ENCODE measurements around the gene CISD3. TPM values are rescaled to one million over a fixed set of nuclear protein-coding genes. Genes with fewer than 3 reads are reported as not detected.

CISD3 gene
- total and polyA plus RNA-seq, 2 of the 8 experiments (the other 6 are each of a cell fraction or from before 2014, with no cell fraction given): 9.4 to 11.1 TPM

- H3K18ac ChIP-seq (ENCODE audit: extremely low read depth, low read length): peak overlapping the region; percentile 90
- peaks cover 0 to 11% (median 5%) of the 10 kb centered on the region in 4 experiments; a peak in 5 of 7 replicates for H3K27me3 ChIP-seq (replicated peaks in 1 of 4; ENCODE audit: control insufficient read depth in 3 of 4, extremely low read depth in 1 of 4, insufficient read depth in 3 of 4, low read length in 3 of 4)
- peak overlapping the region; percentile 66 to 87 (median 84) for H3K4me3 ChIP-seq (ENCODE audit: extremely low read depth in 1 of 4, insufficient read depth in 2 of 4, low read depth in 3 of 4, low read length in 4 of 4)
- peaks cover 7 to 22% (median 14%) of the 10 kb centered on the region in 4 experiments for H3K4me1 ChIP-seq (replicated peaks in 1 of 4; ENCODE audit: control insufficient read depth in 3 of 4, insufficient read depth in 4 of 4, low read length in 3 of 4)
- peak overlapping the region; percentile 35 to 80 (median 56) for H3K9ac ChIP-seq (replicated peaks in 1 of 4; ENCODE audit: extremely low read depth in 1 of 4, low read depth in 3 of 4, low read length in 3 of 4)
- peak overlapping the region; percentile 70 for H3K56ac ChIP-seq (replicated peaks; ENCODE audit: insufficient read length, low read depth, low read length)
- peaks cover 26 to 42% of the 10 kb centered on the region in 2 experiments for H3K79me2 ChIP-seq (ENCODE audit: control insufficient read depth in 1 of 2, insufficient read depth in 2 of 2, low read length in 2 of 2)
- H2AFZ ChIP-seq (ENCODE audit: low read length): peak overlapping the region; percentile 5; the same call in 1 of the 2 replicates
- no peak overlapping the region for H3K23ac ChIP-seq (ENCODE audit: insufficient read length)
- DNase-seq (ENCODE audit: low read depth in 1 of 2, low spot score in 2 of 2) (peak in 1 of 2 experiments; percentile 84), FAIRE-seq (no peak)
- peak overlapping the region; percentile 75; the same call in 1 of the 2 replicates for H2BK12ac ChIP-seq (ENCODE audit: low read depth, low read length)
- peak overlapping the region; percentile 65 for H3K4ac ChIP-seq (replicated peaks; ENCODE audit: insufficient read length, low read depth, low read length)
- peak overlapping the region; percentile 8; the same call in 1 of the 2 replicates for H2BK5ac ChIP-seq (ENCODE audit: low read depth, low read length)
- H4K20me1 ChIP-seq (replicated peaks in 1 of 2; ENCODE audit: control insufficient read depth in 1 of 2, insufficient read depth in 2 of 2, low read length in 2 of 2): peaks cover 17 to 19% of the 10 kb centered on the region in 2 experiments
- peak overlapping the region; percentile 35 for H3K14ac ChIP-seq (ENCODE audit: insufficient read length)
- H3K36me3 ChIP-seq (ENCODE audit: control insufficient read depth in 2 of 4, insufficient read depth in 4 of 4, low read length in 3 of 4): peaks cover 0 to under 1% (median 0%) of the 10 kb centered on the region in 4 experiments; a peak in 1 of 8 replicates
- peak overlapping the region; percentile 89 to 91 for H3K4me2 ChIP-seq (ENCODE audit: insufficient read depth in 1 of 2, low read depth in 2 of 2, low read length in 2 of 2)
- WGBS, 2 experiments (ENCODE audit: extremely low coverage in 1 of 2, insufficient coverage in 1 of 2, insufficient read length in 1 of 2, insufficient replicate concordance in 2 of 2, low coverage in 1 of 2, low lambda C conversion rate in 2 of 2, missing lambda C conversion rate in 1 of 2): 1% methylated on average over 65 of the region's 79 CpGs; no CpG with 5 or more reads in 1 of the 2 experiments
- H2BK120ac ChIP-seq (replicated peaks; ENCODE audit: low read depth, low read length): no peak overlapping the region
- peak overlapping the region; percentile 79 for H4K5ac ChIP-seq (ENCODE audit: insufficient read length, low read depth, low read length)
- no peaks in the 10 kb centered on the region for H3K9me3 ChIP-seq (ENCODE audit: insufficient read depth in 2 of 2, low read depth in 1 of 2, low read length in 1 of 2)
- H4K91ac ChIP-seq (replicated peaks; ENCODE audit: insufficient read length, low read length): peak overlapping the region; percentile 29
- peak overlapping the region; percentile 51; the same call in 1 of the 2 replicates for H3K27ac ChIP-seq (ENCODE audit: low read depth, low read length)
- peaks cover 48% of the 10 kb centered on the region for H3K23me2 ChIP-seq (ENCODE audit: low read depth, low read length)
- H3K79me1 ChIP-seq (ENCODE audit: low read depth, low read length): peaks cover 3% of the 10 kb centered on the region
- H4K8ac ChIP-seq (ENCODE audit: extremely low read depth, insufficient read depth, low read length): peak overlapping the region; percentile 60
- no peak overlapping the region for H2BK15ac ChIP-seq (ENCODE audit: low read length)
- CTCF ChIA-PET (ENCODE audit: partially characterized antibody): interaction anchor here (0.6 to 0.9 kb wide), 4 partner anchors 33 to 708 kb away, joined by 3 to 4 read pairs (median 3); no protein-coding TSS in a partner anchor
- no peak overlapping the region for H2BK20ac ChIP-seq (ENCODE audit: low read length)
- POLR2A ChIA-PET (ENCODE audit: partially characterized antibody): interaction anchor here (0.8 to 2.7 kb wide), 6 partner anchors 16 to 105 kb away, joined by 4 to 19 read pairs (median 4); partner anchors contain the start of genes CISD3, MLLT6 and RPL23
- H2AK5ac ChIP-seq (ENCODE audit: low read depth, low read length): 0 out of 2 replicates have a peak overlapping the region, but pooled peaks have one; percentile 1
- no peak for TF ChIP-seq ZNF274 (IDR thresholded peaks at IDR 0.05; ENCODE audit: borderline replicate concordance, extremely low read depth, low read length)
- no peak for TF ChIP-seq HDAC6 (IDR thresholded peaks at IDR 0.05; ENCODE audit: low read depth, low read length)
- no peak for TF ChIP-seq NRF1 (IDR thresholded peaks at IDR 0.05; ENCODE audit: low read depth, low read length)
- TF ChIP-seq JUN (IDR thresholded peaks at IDR 0.05; ENCODE audit: low read depth, low read length): no peak
- TF ChIP-seq ATF2 (IDR thresholded peaks at IDR 0.05; ENCODE audit: low read length): peak; percentile 42; the same call in 1 of the 2 replicates
- TF ChIP-seq SIX5 (IDR thresholded peaks at IDR 0.05; ENCODE audit: low read depth, low read length): no peak
- TF ChIP-seq RAD21 (IDR thresholded peaks at IDR 0.05 in 1 of 2, conservative IDR thresholded peaks at IDR 0.05 in 1 of 2; ENCODE audit: low read depth in 2 of 2, low read length in 2 of 2): no peak
- TF ChIP-seq SUZ12 (IDR thresholded peaks at IDR 0.05; ENCODE audit: low read length): no peak
Measured at GRCh38 chr17:38749223-38750043, 19.3 kb downstream of the CISD3 start.

Measured in H1 (cell line).